ENCODE measurements around the gene ACTN4.

The ACTN4 gene

GRCh38 chr19:38617283-38617763, 30.1 kb upstream of the ACTN4 start:
- H3K27ac ChIP-seq = no peak overlapping the region
- no peak for TF ChIP-seq CTCF (IDR thresholded peaks at IDR 0.05)
- no peak for TF ChIP-seq ZFX (IDR thresholded peaks at IDR 0.05; ENCODE audit: borderline replicate concordance)

GRCh38 chr19:38617764-38618589, 29.5 kb upstream of the ACTN4 start, which contains the start of gene MAP4K1:
MAP4K1 (minus strand) TSS chr19:38617953; CDS start chr19:38617895, 58 bp downstream.
- TF ChIP-seq CTCF (IDR thresholded peaks at IDR 0.05) (no peak), ZFX (IDR thresholded peaks at IDR 0.05; ENCODE audit: borderline replicate concordance) (no peak)
- H3K27ac ChIP-seq = peak within 1 kb of the TSS; percentile 90

GRCh38 chr19:38618590-38619360, 28.7 kb upstream of the ACTN4 start, which contains the start of gene EIF3K:
EIF3K (plus strand) TSS chr19:38619188; CDS start chr19:38619269, 81 bp downstream.
- TF ChIP-seq CTCF (IDR thresholded peaks at IDR 0.05) (no peak), ZFX (IDR thresholded peaks at IDR 0.05; ENCODE audit: borderline replicate concordance) (no peak)
- H3K27ac ChIP-seq = peak within 1 kb of the TSS; percentile 90

- peak overlapping the region; percentile 90 for H3K27ac ChIP-seq
- TF ChIP-seq ZFX (IDR thresholded peaks at IDR 0.05; ENCODE audit: borderline replicate concordance) = no peak
- no peak for TF ChIP-seq CTCF (IDR thresholded peaks at IDR 0.05)
Observed at GRCh38 chr19:38619361-38620174, 27.9 kb upstream of the ACTN4 start.

GRCh38 chr19:38624822-38625221, 22.6 kb upstream of the ACTN4 start:
- TF ChIP-seq CTCF (IDR thresholded peaks at IDR 0.05) = no peak
- TF ChIP-seq ZFX (IDR thresholded peaks at IDR 0.05; ENCODE audit: borderline replicate concordance) = no peak
- no peak overlapping the region for H3K27ac ChIP-seq

- TF ChIP-seq ZFX (IDR thresholded peaks at IDR 0.05; ENCODE audit: borderline replicate concordance) (no peak), CTCF (IDR thresholded peaks at IDR 0.05) (no peak)
- H3K27ac ChIP-seq = no peak overlapping the region
Observed at GRCh38 chr19:38626401-38626800, 21.0 kb upstream of the ACTN4 start.
